ENCODE measurements around the gene STPG3. TPM values are rescaled to one million over a fixed set of nuclear protein-coding genes. Genes with fewer than 3 reads are reported as not detected.
A peak's percentile ranks its signal among the peaks of the same experiment; 100 is the strongest.

STPG3 gene
- total RNA-seq, 1 donor from 2014 or later, result not detected

- Histone ChIP-seq H3K9me3 (no peaks in the 10 kb centered on the region), H3K4me1 (peaks cover 34% of the 10 kb centered on the region)
- TF ChIP-seq CTCF (IDR thresholded peaks at IDR 0.05), result peak; percentile 38
These were observed 26.4 kb downstream of the STPG3 start, which contains the start of gene TOR4A for GRCh38 chr9:137277329-137278041. TOR4A (plus strand) TSS chr9:137277726; CDS start chr9:137278690, 964 bp downstream.

GRCh38 chr9:137278061-137278701 lies 27.1 kb downstream of the STPG3 start:
- Histone ChIP-seq H3K4me3 (peak overlapping the region; percentile 77), H3K27ac (peak overlapping the region; percentile 95), H3K36me3 (peaks cover 37% of the 10 kb centered on the region), H3K27me3 (no peaks in the 10 kb centered on the region), H3K4me1 (peaks cover 34% of the 10 kb centered on the region), H3K9me3 (no peaks in the 10 kb centered on the region)
- intact Hi-C loops (cut with DNase I), result no loop called here
- TF ChIP-seq CTCF (IDR thresholded peaks at IDR 0.05), result no peak
- ATAC-seq, result peak; percentile 2
- peak; percentile 80 for DNase-seq

More at GRCh38 chr9:137277329-137278041, 26.4 kb downstream of the STPG3 start, which contains the start of gene TOR4A:
- peak; percentile 84 for ATAC-seq
- intact Hi-C loops (cut with DNase I), result no loop called here
- Histone ChIP-seq H3K4me3 (peak within 1 kb of the TSS; percentile 77), H3K27ac (peak within 1 kb of the TSS; percentile 95), H3K27me3 (no peaks in the 10 kb centered on the region), H3K36me3 (peaks cover 37% of the 10 kb centered on the region)
- DNase-seq, result peak; percentile 96

- H3K36me3 ChIP-seq, result peaks cover 43% of the 10 kb centered on the region
- peak overlapping the region; percentile 95 for H3K27ac ChIP-seq
- H3K4me3 ChIP-seq, result peak overlapping the region; percentile 77
These were observed 27.9 kb downstream of the STPG3 start for GRCh38 chr9:137278721-137279711.

GRCh38 chr9:137279741-137280473 lies 28.8 kb downstream of the STPG3 start:
- Histone ChIP-seq H3K9me3 (no peaks in the 10 kb centered on the region), H3K4me1 (peaks cover 26% of the 10 kb centered on the region), H3K36me3 (peaks cover 44% of the 10 kb centered on the region), H3K27me3 (no peaks in the 10 kb centered on the region), H3K4me3 (no peak overlapping the region), H3K27ac (no peak overlapping the region)
- DNase-seq (peak; percentile 66), ATAC-seq (no peak)
- intact Hi-C loops (cut with DNase I), result loop anchor here (10.0 kb wide), 1 partner anchor 245 kb away; no protein-coding TSS in a partner anchor
- TF ChIP-seq CTCF (IDR thresholded peaks at IDR 0.05), result no peak

More at GRCh38 chr9:137278721-137279711, 27.9 kb downstream of the STPG3 start:
- H3K27me3 ChIP-seq, result no peaks in the 10 kb centered on the region
- intact Hi-C loops (cut with DNase I), result no loop called here
- DNase-seq, result peak; percentile 66
- peaks cover 31% of the 10 kb centered on the region for H3K4me1 ChIP-seq
- no peaks in the 10 kb centered on the region for H3K9me3 ChIP-seq
- TF ChIP-seq CTCF (IDR thresholded peaks at IDR 0.05), result no peak
- no peak for ATAC-seq

Data from upper lobe of right lung (tissue), 1 donor.